CD4-positive, CD25-positive, alpha-beta regulatory T cell (primary cell): ENCODE results near the gene PYROXD2. TPM values are rescaled to one million over a fixed set of nuclear protein-coding genes. Genes with fewer than 3 reads are reported as not detected.
A peak's percentile ranks its signal among the peaks of the same experiment; 100 is the strongest.

Experiments used
- ATAC-seq, 2 donors: fragments of 150-1000 bp; cut with Tn5 transposase; one replicate each; pipeline ENCODE4 v1.10.0; 2021; ENCODE audit warnings: low read depth in 2 of 2, moderate number of reproducible peaks in 2 of 2, moderate library complexity in 1 of 2
- DNase-seq, 3 donors: peaks; one replicate each; pipeline versions ENCODE4 v3.0.0 to v3.0.0-alpha.2; 2012 to 2022; ENCODE audit warnings: mixed read lengths in 1 of 3
- H3K27ac ChIP-seq: one replicate; pipeline ENCODE4 v1.7.0; 2013; ENCODE audit warnings: mild to moderate bottlenecking, low read length; ENCODE audit not compliant: insufficient read depth, poor library complexity, severe bottlenecking
- H3K27me3 ChIP-seq: one replicate; pipeline ENCODE4 v1.7.0; 2013; ENCODE audit warnings: low read length; ENCODE audit not compliant: control insufficient read depth, insufficient read depth
- H3K36me3 ChIP-seq: one replicate; pipeline ENCODE4 v1.7.0; 2013; ENCODE audit warnings: mild to moderate bottlenecking, low read length, moderate library complexity; ENCODE audit not compliant: control insufficient read depth, insufficient read depth
- H3K4me1 ChIP-seq: 2 replicates; pipeline ENCODE4 v1.7.0; 2013; ENCODE audit warnings: mild to moderate bottlenecking, low read length; ENCODE audit not compliant: insufficient read depth, control insufficient read depth, poor library complexity, severe bottlenecking
- H3K4me3 ChIP-seq: one replicate; pipeline ENCODE4 v1.7.0; 2013; ENCODE audit warnings: low read depth, mild to moderate bottlenecking, low read length, moderate library complexity
- H3K9me3 ChIP-seq, 2 experiments: 1 replicate in 1 of 2; 2 replicates in 1 of 2; pipeline ENCODE4 v1.7.0; 2013; ENCODE audit warnings: low read length in 2 of 2, mild to moderate bottlenecking in 1 of 2, moderate library complexity in 1 of 2; ENCODE audit not compliant: control insufficient read depth in 2 of 2
- H3K27ac Mint-ChIP-seq, 3 donors: one replicate each; pipeline ENCODE4 v1.8.0; 2020 to 2022; ENCODE audit warnings: mild to moderate bottlenecking in 3 of 3, mixed read lengths in 3 of 3, moderate library complexity in 2 of 3
- H3K27me3 Mint-ChIP-seq: one replicate; pipeline ENCODE4 v1.8.0; 2022; ENCODE audit warnings: mild to moderate bottlenecking, mixed read lengths
- H3K36me3 Mint-ChIP-seq: one replicate; pipeline ENCODE4 v1.8.0; 2020; ENCODE audit warnings: mixed read lengths
- H3K4me1 Mint-ChIP-seq, 4 donors: one replicate each; pipeline ENCODE4 v1.8.0; 2020 to 2022; ENCODE audit warnings: mixed read lengths in 4 of 4, mild to moderate bottlenecking in 1 of 4
- H3K4me3 Mint-ChIP-seq, 4 donors: one replicate each; pipeline ENCODE4 v1.8.0; 2020 to 2022; ENCODE audit warnings: mild to moderate bottlenecking in 4 of 4, mixed read lengths in 4 of 4, moderate library complexity in 3 of 4
- H3K9me3 Mint-ChIP-seq, 7 donors: one replicate each; pipeline ENCODE4 v1.8.0; 2020 to 2022; ENCODE audit warnings: mixed read lengths in 7 of 7, mild to moderate bottlenecking in 3 of 7, moderate library complexity in 2 of 7
- polyA plus RNA-seq, 4 donors: library from polyadenylated mRNA; unstranded; fragments of 300-500 nt; fragmentation: Illumina TruSeq; gene quantifications; one replicate each; pipeline ENCODE4 v1.2.3, GENCODE V29; 2021
- total RNA-seq: library from RNA; stranded (reverse); gene quantifications from one replicate; pipeline ENCODE4 v1.2.3, GENCODE V29; 2022

The PYROXD2 gene
- total and polyA plus RNA-seq, 5 donors from 2014 or later, result 0.34 to 17.8 (median 1.7) TPM

DNA sequence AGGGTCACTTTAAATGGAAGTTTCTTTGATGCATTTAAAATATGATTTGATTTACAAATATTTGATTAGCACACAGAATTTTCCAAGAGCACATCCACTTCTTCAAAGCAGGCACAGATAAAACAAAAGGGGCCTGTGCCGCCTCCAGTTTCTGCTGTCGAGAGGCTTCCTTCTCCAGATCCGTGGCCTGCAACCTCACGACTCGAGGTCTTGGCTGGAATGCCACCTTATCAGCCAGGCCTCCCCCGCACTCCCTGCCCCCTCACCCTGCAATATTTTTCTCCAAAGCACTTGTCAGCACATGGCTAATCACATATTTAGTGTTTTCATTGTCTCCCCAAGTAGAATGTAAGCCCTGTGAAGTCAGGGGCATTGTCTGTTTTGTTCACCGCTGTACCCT, 12.5 kb downstream of the PYROXD2 start:
- no peaks in the 10 kb centered on the region for H3K9me3 Mint-ChIP-seq
- H3K36me3 Mint-ChIP-seq, result peaks cover 14% of the 10 kb centered on the region
- Histone ChIP-seq H3K9me3 (no peaks in the 10 kb centered on the region), H3K36me3 (no peaks in the 10 kb centered on the region), H3K4me3 (no peak overlapping the region), H3K27me3 (no peaks in the 10 kb centered on the region), H3K27ac (no peak overlapping the region), H3K4me1 (no peaks in the 10 kb centered on the region)
- H3K27ac Mint-ChIP-seq, result no peak overlapping the region
- ATAC-seq (no peak), DNase-seq (no peak)
- no peaks in the 10 kb centered on the region for H3K27me3 Mint-ChIP-seq
- H3K4me3 Mint-ChIP-seq, result no peak overlapping the region
- peaks cover 3 to 14% (median 11%) of the 10 kb centered on the region in 4 donors for H3K4me1 Mint-ChIP-seq

DNA sequence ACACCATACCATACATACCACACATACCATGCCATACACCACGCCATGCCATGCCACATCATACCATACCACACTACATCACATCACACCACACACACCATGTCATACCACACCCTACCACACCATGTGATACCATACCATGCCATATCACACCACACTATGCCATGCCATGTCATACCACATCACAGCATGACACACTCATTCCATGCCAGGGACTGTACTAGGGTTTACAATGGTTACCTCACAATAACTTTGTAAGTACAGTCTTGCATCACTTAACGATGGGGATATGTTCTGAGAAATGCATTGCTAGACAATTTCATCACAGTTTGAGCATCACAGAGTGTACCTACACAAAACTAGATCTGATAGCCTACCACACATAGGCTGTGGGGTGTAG, 14.5 kb downstream of the PYROXD2 start:
- DNase-seq (no peak), ATAC-seq (peak in 1 of 2 donors; percentile 18)
- H3K9me3 Mint-ChIP-seq, result no peaks in the 10 kb centered on the region
- Histone ChIP-seq H3K4me3 (no peak overlapping the region), H3K36me3 (no peaks in the 10 kb centered on the region), H3K27me3 (no peaks in the 10 kb centered on the region), H3K9me3 (no peaks in the 10 kb centered on the region), H3K27ac (no peak overlapping the region), H3K4me1 (no peaks in the 10 kb centered on the region)
- peaks cover 27% of the 10 kb centered on the region for H3K36me3 Mint-ChIP-seq
- no peak overlapping the region for H3K4me3 Mint-ChIP-seq
- peaks cover 3 to 14% (median 11%) of the 10 kb centered on the region in 4 donors for H3K4me1 Mint-ChIP-seq
- peak overlapping the region in 1 of 3 donors; percentile 35 for H3K27ac Mint-ChIP-seq
- no peaks in the 10 kb centered on the region for H3K27me3 Mint-ChIP-seq

DNA sequence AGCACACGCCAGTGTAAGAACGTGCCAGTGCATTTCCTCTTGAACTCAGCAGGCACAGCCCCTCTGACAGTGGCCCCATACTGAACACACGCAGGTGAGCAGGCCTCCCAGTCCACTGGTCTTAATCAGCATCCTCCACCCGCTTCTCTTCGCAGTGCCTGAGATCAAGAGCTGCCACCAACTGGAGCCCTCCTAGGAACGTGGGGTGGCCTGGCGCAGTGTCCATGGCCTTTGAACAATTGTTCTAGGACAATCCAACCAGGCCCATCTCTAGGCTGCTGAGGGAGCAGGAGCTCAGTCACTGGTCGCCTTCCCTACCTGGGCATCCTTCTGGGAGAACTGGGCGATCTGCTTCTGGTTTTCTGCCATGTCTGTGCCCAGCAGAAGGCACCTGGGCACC, 15.2 kb downstream of the PYROXD2 start:
- no peak overlapping the region for H3K4me3 Mint-ChIP-seq
- no peaks in the 10 kb centered on the region for H3K27me3 Mint-ChIP-seq
- H3K9me3 Mint-ChIP-seq, result no peaks in the 10 kb centered on the region
- H3K36me3 Mint-ChIP-seq, result peaks cover 31% of the 10 kb centered on the region
- no peak overlapping the region for H3K27ac ChIP-seq
- DNase-seq, result no peak
- no peak overlapping the region for H3K27ac Mint-ChIP-seq
- no peak overlapping the region for H3K4me3 ChIP-seq
- no peaks in the 10 kb centered on the region for H3K36me3 ChIP-seq
- H3K9me3 ChIP-seq, result no peaks in the 10 kb centered on the region
- H3K27me3 ChIP-seq, result no peaks in the 10 kb centered on the region
- peaks cover 3 to 14% (median 10%) of the 10 kb centered on the region in 4 donors for H3K4me1 Mint-ChIP-seq
- no peak for ATAC-seq
- no peaks in the 10 kb centered on the region for H3K4me1 ChIP-seq

DNA sequence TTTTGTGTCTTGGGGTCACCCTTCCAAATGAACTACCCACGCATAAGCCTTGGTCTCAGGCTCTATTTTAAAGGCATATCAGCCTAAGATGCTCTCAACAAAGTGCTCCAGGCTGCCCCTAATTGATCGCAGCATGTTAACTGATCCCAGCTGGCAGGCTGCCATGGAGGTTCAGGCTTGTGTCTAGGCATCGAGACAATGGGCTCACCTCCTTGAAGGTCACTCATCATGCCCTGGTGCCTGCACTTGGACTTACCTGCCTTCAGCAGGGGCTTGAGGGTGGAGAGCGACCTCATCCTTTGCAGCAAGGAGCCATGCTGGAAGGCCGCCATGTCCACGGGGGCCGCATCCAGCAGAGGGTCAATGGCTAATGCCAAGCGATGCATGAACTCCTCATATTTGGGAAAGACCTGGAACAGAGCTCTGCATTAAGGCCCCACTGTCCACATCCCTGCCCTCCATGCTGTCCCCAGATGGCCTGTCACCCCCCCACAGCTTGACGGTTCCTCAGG, 17.8 kb downstream of the PYROXD2 start:
- H3K36me3 ChIP-seq, result no peaks in the 10 kb centered on the region
- ATAC-seq (no peak), DNase-seq (no peak)
- no peaks in the 10 kb centered on the region for H3K9me3 ChIP-seq
- H3K4me3 ChIP-seq, result no peak overlapping the region
- no peaks in the 10 kb centered on the region for H3K9me3 Mint-ChIP-seq
- no peaks in the 10 kb centered on the region for H3K27me3 ChIP-seq
- H3K36me3 Mint-ChIP-seq, result peaks cover 41% of the 10 kb centered on the region
- H3K4me1 ChIP-seq, result no peaks in the 10 kb centered on the region
- H3K27ac ChIP-seq, result no peak overlapping the region
- peaks cover under 1% of the 10 kb centered on the region for H3K27me3 Mint-ChIP-seq
- H3K4me3 Mint-ChIP-seq, result no peak overlapping the region
- no peak overlapping the region for H3K27ac Mint-ChIP-seq
- peaks cover 0 to 10% (median 2%) of the 10 kb centered on the region in 4 donors for H3K4me1 Mint-ChIP-seq

DNA sequence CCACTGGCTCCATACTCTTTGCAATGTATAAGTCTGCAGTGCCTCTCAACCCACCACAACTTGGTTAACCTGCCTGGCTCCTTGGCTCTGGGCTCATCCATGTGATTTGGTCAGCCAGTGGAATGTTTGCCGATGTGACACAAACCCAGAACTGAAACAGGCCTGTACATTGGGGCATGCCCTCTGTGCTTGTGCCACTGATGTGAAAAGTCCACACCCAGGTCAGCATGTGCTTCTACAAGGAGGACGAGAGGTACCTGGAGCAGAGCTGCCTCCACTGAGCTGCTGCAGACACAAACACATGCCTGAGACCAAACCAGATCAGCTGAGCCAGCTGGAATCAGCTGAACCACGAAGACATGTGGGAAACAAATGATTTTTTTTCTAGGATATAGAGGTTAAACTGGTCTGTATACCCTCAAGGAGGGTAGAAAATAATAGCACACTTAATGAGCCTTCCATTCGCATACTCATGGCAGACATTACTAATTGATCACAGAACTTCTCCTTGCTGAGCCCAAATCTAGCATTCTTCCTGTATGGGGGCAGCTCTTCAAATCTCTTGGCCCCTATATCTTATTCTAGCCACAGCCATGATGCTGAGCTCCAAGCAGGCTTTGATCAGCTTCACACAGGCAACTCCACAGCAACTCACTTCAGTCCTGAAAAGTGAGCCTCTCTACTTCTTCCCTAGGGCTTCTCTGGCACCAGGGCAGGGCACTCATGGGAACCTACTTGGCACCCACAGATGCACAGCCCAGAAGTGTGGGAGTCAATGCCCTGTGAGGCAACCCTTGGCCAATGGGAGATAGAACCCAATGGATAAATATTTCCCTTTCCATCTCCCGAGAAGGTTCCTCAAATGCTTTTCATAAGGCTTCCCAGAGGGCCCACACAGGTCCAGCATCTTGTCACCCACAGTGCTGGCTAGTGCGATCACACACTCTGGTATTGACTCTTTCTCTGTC, 18.6 kb downstream of the PYROXD2 start:
- Mint-ChIP-seq H3K9me3 (no peaks in the 10 kb centered on the region), H3K4me3 (peak overlapping the region in 1 of 4 donors; percentile 36), H3K36me3 (peaks cover 41% of the 10 kb centered on the region), H3K4me1 (peaks cover 2 to 16% (median 4%) of the 10 kb centered on the region in 4 donors), H3K27ac (no peak overlapping the region), H3K27me3 (peaks cover 4% of the 10 kb centered on the region)
- ATAC-seq (no peak), DNase-seq (no peak)
- peaks cover 6% of the 10 kb centered on the region for H3K4me1 ChIP-seq
- no peaks in the 10 kb centered on the region for H3K27me3 ChIP-seq
- no peaks in the 10 kb centered on the region for H3K36me3 ChIP-seq
- no peak overlapping the region for H3K4me3 ChIP-seq
- no peaks in the 10 kb centered on the region for H3K9me3 ChIP-seq
- H3K27ac ChIP-seq, result no peak overlapping the region

DNA sequence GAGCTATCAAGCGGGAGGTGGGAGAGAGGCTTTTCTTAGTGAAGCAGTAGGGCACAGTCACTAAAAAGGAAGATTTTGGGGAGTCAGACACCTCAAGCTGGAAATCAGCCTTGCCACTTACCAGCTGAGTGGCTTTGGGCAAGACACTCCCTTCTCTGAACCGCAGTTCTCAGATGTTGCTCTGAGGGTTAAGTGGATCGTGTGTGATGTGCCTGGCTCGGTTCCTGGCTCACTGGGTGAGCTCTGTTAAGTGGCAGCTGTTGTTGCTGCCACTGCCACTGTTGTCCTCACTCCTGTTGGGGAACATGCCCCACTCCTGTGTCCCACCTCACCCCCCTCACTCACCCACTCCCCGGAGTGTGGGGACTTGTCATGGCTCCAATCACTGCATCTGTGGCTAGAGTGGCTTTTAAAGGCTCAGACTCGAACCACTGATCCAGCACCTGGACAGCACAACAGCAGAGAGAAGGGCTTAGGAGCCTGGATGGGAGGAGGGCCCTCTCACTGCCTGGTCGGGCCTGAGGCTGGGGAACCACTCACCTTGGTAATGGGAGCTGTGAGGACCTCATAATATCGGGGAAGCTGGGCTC, 20.0 kb downstream of the PYROXD2 start:
- Histone ChIP-seq H3K27ac (no peak overlapping the region), H3K27me3 (no peaks in the 10 kb centered on the region), H3K36me3 (no peaks in the 10 kb centered on the region), H3K9me3 (no peaks in the 10 kb centered on the region), H3K4me1 (peaks cover 16% of the 10 kb centered on the region), H3K4me3 (no peak overlapping the region)
- DNase-seq (no peak), ATAC-seq (no peak)
- Mint-ChIP-seq H3K27ac (no peak overlapping the region), H3K36me3 (peaks cover 44% of the 10 kb centered on the region), H3K27me3 (peaks cover 4% of the 10 kb centered on the region), H3K4me3 (peak overlapping the region in 1 of 4 donors; percentile 35), H3K4me1 (peaks cover 0 to 28% (median 8%) of the 10 kb centered on the region in 4 donors), H3K9me3 (no peaks in the 10 kb centered on the region)

DNA sequence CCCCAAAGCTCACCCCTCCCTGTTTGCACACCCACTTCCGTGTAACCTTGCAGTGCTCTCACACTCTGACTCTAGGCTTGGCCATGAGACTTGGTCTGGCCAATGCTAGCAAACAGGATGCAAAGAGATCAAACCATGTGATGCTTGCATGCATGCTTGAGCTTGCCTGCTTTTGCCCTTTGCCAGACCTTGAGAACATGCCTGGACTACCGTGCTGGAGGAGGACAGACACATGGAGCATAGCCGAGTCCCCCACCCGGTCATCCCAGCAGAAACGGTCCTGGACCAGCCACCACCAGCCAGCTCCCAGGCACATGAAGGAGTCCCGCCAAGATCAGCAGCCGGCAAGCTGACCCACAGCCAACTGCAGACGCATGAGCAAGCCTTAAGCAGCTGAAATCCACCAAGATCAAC, 23.4 kb downstream of the PYROXD2 start:
- H3K27ac ChIP-seq, result no peak overlapping the region
- H3K36me3 Mint-ChIP-seq, result peaks cover 51% of the 10 kb centered on the region
- H3K9me3 Mint-ChIP-seq, result no peaks in the 10 kb centered on the region
- peak in 2 of 3 donors; percentile 14 to 61 for DNase-seq
- H3K27me3 Mint-ChIP-seq, result peaks cover 4% of the 10 kb centered on the region
- H3K4me1 ChIP-seq, result peaks cover 16% of the 10 kb centered on the region
- peak overlapping the region in 2 of 3 donors; percentile 76 to 77 for H3K27ac Mint-ChIP-seq
- peak overlapping the region in 2 of 4 donors; percentile 24 to 39 for H3K4me3 Mint-ChIP-seq
- no peaks in the 10 kb centered on the region for H3K36me3 ChIP-seq
- H3K9me3 ChIP-seq, result no peaks in the 10 kb centered on the region
- H3K4me1 Mint-ChIP-seq, result peaks cover 0 to 31% (median 10%) of the 10 kb centered on the region in 4 donors
- H3K27me3 ChIP-seq, result no peaks in the 10 kb centered on the region
- peak overlapping the region; percentile 50 for H3K4me3 ChIP-seq
- peak; percentile 43 to 67 for ATAC-seq
